Right lobe of liver (tissue), 6 donors: ENCODE results near the gene ABCF2. TPM values are rescaled to one million over a fixed set of nuclear protein-coding genes. Genes with fewer than 3 reads are reported as not detected.

ENCODE experiments used
- ATAC-seq, 4 donors: fragments of 200-7000 bp; cut with Tn5 transposase; one replicate each; pipeline ENCODE4 v1.9.1; 2020; ENCODE audit warnings: mild to moderate bottlenecking in 4 of 4, moderate library complexity in 4 of 4
- DNase-seq, 3 donors: peaks; one replicate each; pipeline ENCODE4 v3.0.0-alpha.2; 2020
- H3K27ac ChIP-seq, 3 donors: fragments of 200-600 bp; one replicate each; pipeline ENCODE4 v1.8.0; 2022
- H3K27me3 ChIP-seq, 2 donors: fragments of 200-600 bp; one replicate each; pipeline ENCODE4 v1.8.0; 2022
- H3K36me3 ChIP-seq, 4 donors: fragments of 200-600 bp; sonication (generic) in 1 of 4; one replicate each; pipeline versions ENCODE4 v1.5.1 to v1.8.0; 2017 to 2022; ENCODE audit warnings: control low read depth in 1 of 4
- H3K4me1 ChIP-seq, 4 donors: fragments of 200-600 bp; sonication (generic) in 1 of 4; one replicate each; pipeline versions ENCODE4 v1.5.1 to v1.8.0; 2017 to 2022; ENCODE audit warnings: control low read depth in 1 of 4
- H3K4me3 ChIP-seq, 3 donors: fragments of 200-600 bp; one replicate each; pipeline ENCODE4 v1.8.0; 2022
- H3K9me3 ChIP-seq, 4 donors: fragments of 200-600 bp; sonication (generic) in 1 of 4; one replicate each; pipeline versions ENCODE4 v1.5.1 to v1.8.0; 2017 to 2022; ENCODE audit warnings: control low read depth in 1 of 4
- CTCF ChIP-seq, 4 donors: fragments of 200-600 bp in 3 of 4; fragments of 450-650 bp in 1 of 4; IDR thresholded peaks; one replicate each; pipeline versions ENCODE4 v1.5.1 to v1.8.0; 2016 to 2022; ENCODE audit warnings: antibody characterized with exemption in 4 of 4, mild to moderate bottlenecking in 2 of 4
- POLR2A ChIP-seq: fragments of 450-650 bp; IDR thresholded peaks from one replicate; pipeline ENCODE4 v1.6.1; 2017; ENCODE audit warnings: antibody characterized with exemption, mild to moderate bottlenecking
- WGBS: methylation state at CpG from one replicate; pipeline ENCODE4 v1.1.6; 2018; ENCODE audit warnings: low coverage, low lambda C conversion rate; ENCODE audit not compliant: insufficient coverage; ENCODE audit errors: missing lambda C conversion rate; 5-methylcytosine and 5-hydroxymethylcytosine counted together
- intact Hi-C, 2 donors: fragments of 100-400 bp; cut with DNase I; formaldehyde crosslinking; loops; one replicate each; pipeline versions ENCODE4 v1.11.2 to v1.14.1; 2022
- total RNA-seq, 6 experiments: library from RNA; depleted of rRNA in 2 of 6; stranded (reverse); fragments of >200 nt in 2 of 6; fragmentation: NEBNext Ultra II Directional in 3 of 6; extraction: Animal tissue kit (Norgen Biotek cat#: 25700) in 3 of 6; gene quantifications; one replicate each; pipeline versions ENCODE4 v1.1.0 to v1.2.4, GENCODE V29; 2016 to 2023
- donor health status: DM: no; HTN: yes; CAD: no.
- donor health status: DM: no; HTN: no; CAD: no.
- donor health status: DM: no; HTN: no; CAD: no.
- donor health status: DM: no; HTN: yes; CAD: no.
- donor health status: DM: no; HTN: yes; CAD: no.

ABCF2 gene
- total RNA-seq, 6 experiments from 2014 or later: 7.3 to 22.3 (median 11.4) TPM

- DNase-seq (peak in 1 of 3 donors; percentile 26), ATAC-seq (no peak)
- no peak overlapping the region for H3K27ac ChIP-seq
- TF ChIP-seq CTCF (IDR thresholded peaks at IDR 0.05) (no peak), POLR2A (no peak)
- H3K4me3 ChIP-seq: no peak overlapping the region
- H3K4me1 ChIP-seq: no peaks in the 10 kb centered on the region
- H3K9me3 ChIP-seq: no peaks in the 10 kb centered on the region
- 33% methylated on average over 1 of the region's 8 CpGs for WGBS
- intact Hi-C loops: loop anchor here in 1 of 2 donors (10.0 kb wide), 1 partner anchor 55 kb away; no protein-coding TSS in a partner anchor
- no peaks in the 10 kb centered on the region for H3K27me3 ChIP-seq
- H3K36me3 ChIP-seq: no peaks in the 10 kb centered on the region
Measured at GRCh38 chr7:151179287-151179860, 47.6 kb downstream of the ABCF2 start.

GRCh38 chr7:151178831-151179230 lies 48.2 kb downstream of the ABCF2 start:
- Histone ChIP-seq H3K36me3 (no peaks in the 10 kb centered on the region), H3K9me3 (no peaks in the 10 kb centered on the region), H3K27ac (no peak overlapping the region), H3K4me3 (no peak overlapping the region), H3K27me3 (no peaks in the 10 kb centered on the region), H3K4me1 (no peaks in the 10 kb centered on the region)
- intact Hi-C loops: loop anchor here in 1 of 2 donors (10.0 kb wide), 1 partner anchor 54 kb away; no protein-coding TSS in a partner anchor
- no peak for ATAC-seq
- WGBS: no CpG with 5 or more reads among the region's 2 CpGs
- TF ChIP-seq POLR2A (no peak), CTCF (IDR thresholded peaks at IDR 0.05) (no peak)
- DNase-seq: peak in 1 of 3 donors; percentile 18

GRCh38 chr7:151178236-151178635 lies 48.8 kb downstream of the ABCF2 start:
- intact Hi-C loops: loop anchor here in 1 of 2 donors (10.0 kb wide), 1 partner anchor 53 kb away; no protein-coding TSS in a partner anchor
- no peak overlapping the region for H3K27ac ChIP-seq
- DNase-seq (peak in 1 of 3 donors; percentile 25), ATAC-seq (no peak)
- H3K36me3 ChIP-seq: no peaks in the 10 kb centered on the region
- TF ChIP-seq POLR2A: no peak
- no peak for TF ChIP-seq CTCF (IDR thresholded peaks at IDR 0.05)
- H3K9me3 ChIP-seq: no peaks in the 10 kb centered on the region
- no peaks in the 10 kb centered on the region for H3K27me3 ChIP-seq
- no peaks in the 10 kb centered on the region for H3K4me1 ChIP-seq
- no peak overlapping the region for H3K4me3 ChIP-seq
- WGBS: 72% methylated on average over 7 of the region's 9 CpGs

GRCh38 chr7:151177310-151177709 lies 49.7 kb downstream of the ABCF2 start:
- WGBS: 75% methylated on average over 1 of the region's 1 CpG
- H3K36me3 ChIP-seq: no peaks in the 10 kb centered on the region
- H3K9me3 ChIP-seq: no peaks in the 10 kb centered on the region
- TF ChIP-seq POLR2A: no peak
- TF ChIP-seq CTCF (IDR thresholded peaks at IDR 0.05): no peak
- H3K27ac ChIP-seq: no peak overlapping the region
- no peaks in the 10 kb centered on the region for H3K4me1 ChIP-seq
- ATAC-seq (no peak), DNase-seq (peak in 1 of 3 donors; percentile 18)
- intact Hi-C loops: loop anchor here in 1 of 2 donors (10.0 kb wide), 1 partner anchor 53 kb away; no protein-coding TSS in a partner anchor
- no peak overlapping the region for H3K4me3 ChIP-seq
- peaks cover 0 to 4% of the 10 kb centered on the region in 2 donors for H3K27me3 ChIP-seq
